Measurements from ENCODE around the gene RTN1.

RTN1 gene

DNA sequence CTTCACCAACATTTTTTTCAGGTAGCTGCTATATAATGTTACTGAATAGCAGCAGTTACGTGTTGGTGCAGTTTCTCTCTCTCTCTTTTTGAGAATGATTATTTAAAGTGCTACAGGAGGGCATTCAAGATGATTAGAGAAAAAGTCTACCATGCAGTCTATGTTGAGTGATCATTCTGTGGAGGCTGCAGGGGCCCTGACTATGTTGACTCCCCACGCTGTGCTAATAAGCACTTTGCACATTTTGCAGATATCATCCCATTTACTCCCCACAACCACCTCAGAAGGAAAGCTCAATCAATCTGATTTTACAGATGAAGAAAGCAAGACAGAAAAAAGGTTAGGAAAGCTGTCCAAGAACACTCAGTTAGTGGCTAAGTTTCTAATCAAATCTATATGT lies 87.8 kb downstream of the RTN1 start:
- no peak overlapping the region for H3K9ac ChIP-seq (ENCODE audit: low read length)
- H3K4me1 ChIP-seq (ENCODE audit: insufficient read depth, low read length), result no peaks in the 10 kb centered on the region
- H3K4me3 ChIP-seq (ENCODE audit: low read depth in 1 of 2, low read length in 2 of 2), result no peak overlapping the region
- H3K27me3 ChIP-seq (ENCODE audit: control insufficient read depth in 1 of 2, insufficient read depth in 2 of 2, low read length in 2 of 2), result no peaks in the 10 kb centered on the region
- no peaks in the 10 kb centered on the region for H3K9me3 ChIP-seq (ENCODE audit: low read length)
- H3K36me3 ChIP-seq (ENCODE audit: insufficient read depth, low read length), result no peaks in the 10 kb centered on the region
- no peak overlapping the region for H3K27ac ChIP-seq (ENCODE audit: low read depth, low read length)

DNA sequence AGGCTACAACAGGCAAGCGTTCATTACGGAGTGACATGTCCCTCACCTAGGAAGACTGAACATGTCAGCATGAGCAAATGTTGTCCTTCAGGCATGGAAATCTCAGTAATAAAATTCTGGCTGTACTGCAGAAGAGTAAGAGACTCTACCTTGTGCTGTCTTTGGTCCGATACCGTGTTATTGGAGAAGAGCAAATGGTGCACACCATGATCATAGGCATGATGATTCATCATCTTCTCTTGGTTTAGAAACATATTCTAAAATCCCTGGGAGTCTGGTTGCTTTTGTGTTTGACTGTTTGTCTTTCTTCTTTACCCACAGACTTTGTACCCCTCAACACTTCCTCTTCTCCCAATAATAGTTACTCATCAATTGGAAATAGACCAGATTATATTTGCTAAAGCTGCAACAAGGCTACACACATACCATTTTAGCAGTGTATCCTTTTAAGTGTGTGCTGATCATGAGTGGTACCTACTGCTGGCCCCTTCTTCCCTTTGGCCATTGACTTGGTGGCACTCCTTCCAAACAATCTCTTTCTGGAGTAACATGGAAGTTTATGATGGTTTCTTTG lies 93.5 kb downstream of the RTN1 start:
- no peak overlapping the region for H3K27ac ChIP-seq (ENCODE audit: low read depth, low read length)
- no peaks in the 10 kb centered on the region for H3K4me1 ChIP-seq (ENCODE audit: insufficient read depth, low read length)
- no peak overlapping the region for H3K4me3 ChIP-seq (ENCODE audit: low read depth in 1 of 2, low read length in 2 of 2)
- no peak overlapping the region for H3K9ac ChIP-seq (ENCODE audit: low read length)
- no peaks in the 10 kb centered on the region for H3K27me3 ChIP-seq (ENCODE audit: control insufficient read depth in 1 of 2, insufficient read depth in 2 of 2, low read length in 2 of 2)
- no peaks in the 10 kb centered on the region for H3K9me3 ChIP-seq (ENCODE audit: low read length)
- H3K36me3 ChIP-seq (ENCODE audit: insufficient read depth, low read length), result no peaks in the 10 kb centered on the region

- Histone ChIP-seq H3K4me1 (ENCODE audit: insufficient read depth, low read length) (no peaks in the 10 kb centered on the region), H3K4me3 (ENCODE audit: low read depth in 1 of 2, low read length in 2 of 2) (no peak overlapping the region), H3K36me3 (ENCODE audit: insufficient read depth, low read length) (no peaks in the 10 kb centered on the region), H3K9me3 (ENCODE audit: low read length) (no peaks in the 10 kb centered on the region), H3K9ac (ENCODE audit: low read length) (no peak overlapping the region), H3K27me3 (ENCODE audit: control insufficient read depth in 1 of 2, insufficient read depth in 2 of 2, low read length in 2 of 2) (no peaks in the 10 kb centered on the region), H3K27ac (ENCODE audit: low read depth, low read length) (no peak overlapping the region)
Observed at GRCh38 chr14:59776468-59776867, 94.1 kb downstream of the RTN1 start.

GRCh38 chr14:59772233-59772632 lies 98.3 kb downstream of the RTN1 start:
- Histone ChIP-seq H3K4me3 (ENCODE audit: low read depth in 1 of 2, low read length in 2 of 2) (no peak overlapping the region), H3K4me1 (ENCODE audit: insufficient read depth, low read length) (no peaks in the 10 kb centered on the region), H3K27ac (ENCODE audit: low read depth, low read length) (no peak overlapping the region), H3K36me3 (ENCODE audit: insufficient read depth, low read length) (no peaks in the 10 kb centered on the region), H3K9me3 (ENCODE audit: low read length) (no peaks in the 10 kb centered on the region), H3K9ac (ENCODE audit: low read length) (no peak overlapping the region), H3K27me3 (ENCODE audit: control insufficient read depth in 1 of 2, insufficient read depth in 2 of 2, low read length in 2 of 2) (no peaks in the 10 kb centered on the region)

GRCh38 chr14:59771577-59771976 lies 99.0 kb downstream of the RTN1 start:
- Histone ChIP-seq H3K9me3 (ENCODE audit: low read length) (no peaks in the 10 kb centered on the region), H3K4me1 (ENCODE audit: insufficient read depth, low read length) (no peaks in the 10 kb centered on the region), H3K4me3 (ENCODE audit: low read depth in 1 of 2, low read length in 2 of 2) (no peak overlapping the region), H3K9ac (ENCODE audit: low read length) (no peak overlapping the region), H3K36me3 (ENCODE audit: insufficient read depth, low read length) (no peaks in the 10 kb centered on the region), H3K27me3 (ENCODE audit: control insufficient read depth in 1 of 2, insufficient read depth in 2 of 2, low read length in 2 of 2) (no peaks in the 10 kb centered on the region), H3K27ac (ENCODE audit: low read depth, low read length) (no peak overlapping the region)

GRCh38 chr14:59769586-59769985 lies 101.0 kb downstream of the RTN1 start:
- no peak overlapping the region for H3K9ac ChIP-seq (ENCODE audit: low read length)
- no peaks in the 10 kb centered on the region for H3K27me3 ChIP-seq (ENCODE audit: control insufficient read depth in 1 of 2, insufficient read depth in 2 of 2, low read length in 2 of 2)
- no peak overlapping the region for H3K4me3 ChIP-seq (ENCODE audit: low read depth in 1 of 2, low read length in 2 of 2)
- H3K27ac ChIP-seq (ENCODE audit: low read depth, low read length), result no peak overlapping the region
- H3K4me1 ChIP-seq (ENCODE audit: insufficient read depth, low read length), result no peaks in the 10 kb centered on the region
- no peaks in the 10 kb centered on the region for H3K9me3 ChIP-seq (ENCODE audit: low read length)
- H3K36me3 ChIP-seq (ENCODE audit: insufficient read depth, low read length), result no peaks in the 10 kb centered on the region

- H3K9ac ChIP-seq (ENCODE audit: low read length), result no peak overlapping the region
- H3K9me3 ChIP-seq (ENCODE audit: low read length), result no peaks in the 10 kb centered on the region
- H3K27me3 ChIP-seq (ENCODE audit: control insufficient read depth in 1 of 2, insufficient read depth in 2 of 2, low read length in 2 of 2), result no peaks in the 10 kb centered on the region
- no peaks in the 10 kb centered on the region for H3K36me3 ChIP-seq (ENCODE audit: insufficient read depth, low read length)
- no peak overlapping the region for H3K4me3 ChIP-seq (ENCODE audit: low read depth in 1 of 2, low read length in 2 of 2)
- H3K4me1 ChIP-seq (ENCODE audit: insufficient read depth, low read length), result no peaks in the 10 kb centered on the region
- H3K27ac ChIP-seq (ENCODE audit: low read depth, low read length), result no peak overlapping the region
Observed at GRCh38 chr14:59768855-59769375, 101.7 kb downstream of the RTN1 start.

GRCh38 chr14:59761851-59762250 lies 108.7 kb downstream of the RTN1 start:
- H3K9me3 ChIP-seq (ENCODE audit: low read length), result no peaks in the 10 kb centered on the region
- no peak overlapping the region for H3K4me3 ChIP-seq (ENCODE audit: low read depth in 1 of 2, low read length in 2 of 2)
- H3K27me3 ChIP-seq (ENCODE audit: control insufficient read depth in 1 of 2, insufficient read depth in 2 of 2, low read length in 2 of 2), result no peaks in the 10 kb centered on the region
- no peaks in the 10 kb centered on the region for H3K4me1 ChIP-seq (ENCODE audit: insufficient read depth, low read length)
- no peak overlapping the region for H3K27ac ChIP-seq (ENCODE audit: low read depth, low read length)
- no peak overlapping the region for H3K9ac ChIP-seq (ENCODE audit: low read length)
- no peaks in the 10 kb centered on the region for H3K36me3 ChIP-seq (ENCODE audit: insufficient read depth, low read length)

DNA sequence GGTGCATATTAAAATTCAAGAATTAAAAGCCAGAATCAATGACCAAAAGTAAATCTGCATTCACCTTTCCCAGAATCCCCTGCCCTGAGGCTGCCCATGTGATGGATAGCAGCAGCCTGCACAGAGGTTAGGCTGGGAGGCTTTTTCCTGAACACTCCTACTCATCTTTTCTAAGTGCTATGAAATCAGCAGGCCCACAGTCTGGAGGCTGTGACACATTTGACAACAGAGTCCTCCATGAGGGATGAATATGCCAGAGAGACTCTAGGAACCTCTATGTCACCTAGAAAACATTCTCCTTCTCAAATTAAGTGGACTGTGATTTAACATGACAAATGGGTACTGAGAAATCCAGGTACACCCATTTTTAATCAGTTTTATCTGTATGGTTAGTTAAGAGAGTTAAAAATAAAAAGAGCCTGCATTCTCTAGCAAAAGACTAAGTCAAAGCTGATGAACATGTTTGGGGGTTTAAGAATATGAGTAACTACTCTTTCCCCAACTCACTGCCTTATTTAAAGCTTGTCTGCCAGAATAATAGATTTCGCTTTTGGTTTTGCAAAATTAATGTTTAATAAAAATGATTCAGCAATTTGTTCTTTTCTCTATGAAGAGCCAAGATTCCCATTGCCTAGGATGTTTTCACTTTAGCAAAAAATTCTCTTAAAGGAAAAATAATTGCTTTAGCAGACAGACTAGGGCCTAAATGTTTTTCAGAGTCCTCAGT lies 115.0 kb downstream of the RTN1 start:
- Histone ChIP-seq H3K9ac (ENCODE audit: low read length) (no peak overlapping the region), H3K27me3 (ENCODE audit: control insufficient read depth in 1 of 2, insufficient read depth in 2 of 2, low read length in 2 of 2) (no peaks in the 10 kb centered on the region), H3K9me3 (ENCODE audit: low read length) (no peaks in the 10 kb centered on the region), H3K4me1 (ENCODE audit: insufficient read depth, low read length) (no peaks in the 10 kb centered on the region), H3K4me3 (ENCODE audit: low read depth in 1 of 2, low read length in 2 of 2) (no peak overlapping the region), H3K36me3 (ENCODE audit: insufficient read depth, low read length) (no peaks in the 10 kb centered on the region), H3K27ac (ENCODE audit: low read depth, low read length) (no peak overlapping the region)

DNA sequence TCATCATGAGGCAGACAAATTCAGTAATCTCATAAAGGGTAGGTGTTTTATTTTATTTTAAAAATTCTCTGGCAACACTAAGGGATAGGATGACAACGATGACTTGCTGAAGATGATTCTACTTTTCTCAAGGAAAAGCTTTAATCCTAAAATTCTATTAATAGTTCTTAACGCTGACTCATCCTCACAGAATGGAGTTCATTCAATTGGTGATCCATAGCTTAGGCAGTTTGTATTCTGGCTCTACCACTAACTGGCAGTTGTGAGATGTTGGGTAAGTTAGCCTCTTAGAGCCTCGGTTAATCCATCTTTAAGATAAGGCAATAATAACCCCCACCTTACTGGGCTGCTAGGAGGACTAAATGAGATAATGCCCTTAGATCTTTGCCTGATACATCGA lies 116.3 kb downstream of the RTN1 start:
- no peak overlapping the region for H3K27ac ChIP-seq (ENCODE audit: low read depth, low read length)
- H3K4me3 ChIP-seq (ENCODE audit: low read depth in 1 of 2, low read length in 2 of 2), result no peak overlapping the region
- H3K36me3 ChIP-seq (ENCODE audit: insufficient read depth, low read length), result no peaks in the 10 kb centered on the region
- H3K9me3 ChIP-seq (ENCODE audit: low read length), result no peaks in the 10 kb centered on the region
- H3K27me3 ChIP-seq (ENCODE audit: control insufficient read depth in 1 of 2, insufficient read depth in 2 of 2, low read length in 2 of 2), result no peaks in the 10 kb centered on the region
- H3K9ac ChIP-seq (ENCODE audit: low read length), result no peak overlapping the region
- no peaks in the 10 kb centered on the region for H3K4me1 ChIP-seq (ENCODE audit: insufficient read depth, low read length)

- Histone ChIP-seq H3K9me3 (ENCODE audit: low read length) (no peaks in the 10 kb centered on the region), H3K36me3 (ENCODE audit: insufficient read depth, low read length) (no peaks in the 10 kb centered on the region), H3K4me3 (ENCODE audit: low read depth in 1 of 2, low read length in 2 of 2) (no peak overlapping the region), H3K27ac (ENCODE audit: low read depth, low read length) (no peak overlapping the region), H3K4me1 (ENCODE audit: insufficient read depth, low read length) (no peaks in the 10 kb centered on the region), H3K27me3 (ENCODE audit: control insufficient read depth in 1 of 2, insufficient read depth in 2 of 2, low read length in 2 of 2) (no peaks in the 10 kb centered on the region), H3K9ac (ENCODE audit: low read length) (no peak overlapping the region)
Observed at GRCh38 chr14:59753512-59753911, 117.1 kb downstream of the RTN1 start.

DNA sequence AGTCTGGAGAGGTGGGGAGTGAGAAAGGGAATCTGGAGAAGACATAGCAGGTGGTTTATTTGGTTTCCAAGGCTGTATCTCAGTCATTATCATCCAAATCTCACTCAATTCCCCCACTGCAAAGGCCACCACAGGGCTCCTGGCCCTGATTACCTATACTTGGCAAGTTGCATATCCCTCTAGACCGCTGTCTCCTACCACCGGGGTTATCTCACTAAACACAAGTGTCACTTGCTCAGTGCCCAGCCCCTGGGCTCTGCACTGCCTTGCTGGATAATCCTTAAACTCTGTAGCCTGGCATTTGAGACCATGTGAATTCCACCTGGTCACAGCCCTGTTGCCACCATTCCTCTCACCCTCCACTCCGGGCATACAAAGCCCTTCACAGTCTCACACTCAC lies 119.0 kb downstream of the RTN1 start:
- H3K9ac ChIP-seq (ENCODE audit: low read length), result no peak overlapping the region
- no peak overlapping the region for H3K4me3 ChIP-seq (ENCODE audit: low read depth in 1 of 2, low read length in 2 of 2)
- no peaks in the 10 kb centered on the region for H3K4me1 ChIP-seq (ENCODE audit: insufficient read depth, low read length)
- no peaks in the 10 kb centered on the region for H3K36me3 ChIP-seq (ENCODE audit: insufficient read depth, low read length)
- no peaks in the 10 kb centered on the region for H3K9me3 ChIP-seq (ENCODE audit: low read length)
- no peaks in the 10 kb centered on the region for H3K27me3 ChIP-seq (ENCODE audit: control insufficient read depth in 1 of 2, insufficient read depth in 2 of 2, low read length in 2 of 2)
- H3K27ac ChIP-seq (ENCODE audit: low read depth, low read length), result no peak overlapping the region

Data from muscle layer of colon (tissue), 2 donors.